Measurements from ENCODE around the gene B4GALNT4. TPM values are rescaled to one million over a fixed set of nuclear protein-coding genes. Genes with fewer than 3 reads are reported as not detected.
"Not testable (repeated sequence)": the region's sequence is repeated elsewhere in the genome, so short reads cannot be mapped to it uniquely, and the experiment has no call there.

B4GALNT4 gene
- total and polyA plus RNA-seq, 7 donors = 1.4 to 9.1 (median 5.5) TPM; not detected in 1

DNA sequence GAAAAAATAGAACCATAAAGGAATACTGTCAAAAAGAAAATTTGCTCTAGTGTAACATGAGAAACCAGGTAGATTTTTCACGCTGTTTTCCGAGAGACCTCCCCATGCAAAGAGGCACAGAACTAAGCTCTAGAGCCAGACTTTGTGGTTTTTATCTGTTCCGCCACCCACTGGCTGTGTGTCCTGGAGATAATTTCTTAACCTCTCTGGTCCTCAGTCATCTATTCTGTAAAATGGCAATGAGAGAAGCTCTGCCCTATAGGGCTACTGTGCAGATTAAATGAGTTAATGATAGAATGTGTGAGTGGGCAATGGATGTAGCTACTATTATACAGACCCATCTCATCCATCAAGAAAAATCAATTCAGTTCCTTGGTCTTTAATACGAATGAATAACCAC lies 54.9 kb downstream of the B4GALNT4 start:
- DNase-seq = no peak
- WGBS, 2 donors = 93 to 94% methylated on average over 4 of the region's 4 CpGs
- H3K4me3 ChIP-seq = no peak overlapping the region
- intact Hi-C loops (cut with DNase I) = no loop called here
- H3K36me3 ChIP-seq = no peaks in the 10 kb centered on the region
- H3K27ac ChIP-seq = no peak overlapping the region
- peaks cover 8 to 38% (median 27%) of the 10 kb centered on the region in 3 donors for H3K27me3 ChIP-seq
- H3K4me1 ChIP-seq = no peaks in the 10 kb centered on the region
- H3K9me3 ChIP-seq = no peaks in the 10 kb centered on the region
- TF ChIP-seq, protein P1, sequence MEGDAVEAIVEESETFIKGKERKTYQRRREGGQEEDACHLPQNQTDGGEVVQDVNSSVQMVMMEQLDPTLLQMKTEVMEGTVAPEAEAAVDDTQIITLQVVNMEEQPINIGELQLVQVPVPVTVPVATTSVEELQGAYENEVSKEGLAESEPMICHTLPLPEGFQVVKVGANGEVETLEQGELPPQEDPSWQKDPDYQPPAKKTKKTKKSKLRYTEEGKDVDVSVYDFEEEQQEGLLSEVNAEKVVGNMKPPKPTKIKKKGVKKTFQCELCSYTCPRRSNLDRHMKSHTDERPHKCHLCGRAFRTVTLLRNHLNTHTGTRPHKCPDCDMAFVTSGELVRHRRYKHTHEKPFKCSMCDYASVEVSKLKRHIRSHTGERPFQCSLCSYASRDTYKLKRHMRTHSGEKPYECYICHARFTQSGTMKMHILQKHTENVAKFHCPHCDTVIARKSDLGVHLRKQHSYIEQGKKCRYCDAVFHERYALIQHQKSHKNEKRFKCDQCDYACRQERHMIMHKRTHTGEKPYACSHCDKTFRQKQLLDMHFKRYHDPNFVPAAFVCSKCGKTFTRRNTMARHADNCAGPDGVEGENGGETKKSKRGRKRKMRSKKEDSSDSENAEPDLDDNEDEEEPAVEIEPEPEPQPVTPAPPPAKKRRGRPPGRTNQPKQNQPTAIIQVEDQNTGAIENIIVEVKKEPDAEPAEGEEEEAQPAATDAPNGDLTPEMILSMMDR (IDR thresholded peaks at IDR 0.05) = no peak
- TF ChIP-seq POLR2AphosphoS5 (IDR thresholded peaks at IDR 0.05) (no peak), POLR2A (IDR thresholded peaks at IDR 0.05) (no peak), EP300 (IDR thresholded peaks at IDR 0.05) (no peak)

DNA sequence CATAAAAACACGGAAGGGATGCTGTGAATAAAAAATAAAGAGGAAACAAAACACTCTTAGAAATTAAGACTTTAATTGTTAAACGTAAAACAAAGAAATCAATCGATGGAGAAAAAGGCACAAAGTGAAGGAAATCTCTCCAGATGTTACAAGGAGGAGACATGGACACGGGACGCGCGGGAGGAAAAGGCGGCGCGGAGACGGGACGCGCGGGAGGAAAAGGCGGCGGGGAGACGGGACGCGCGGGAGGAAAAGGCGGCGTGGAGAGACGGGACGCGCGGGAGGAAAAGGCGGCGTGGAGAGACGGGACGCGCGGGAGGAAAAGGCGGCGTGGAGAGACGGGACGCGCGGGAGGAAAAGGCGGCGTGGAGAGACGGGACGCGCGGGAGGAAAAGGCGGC lies 55.5 kb downstream of the B4GALNT4 start:
- WGBS, 2 donors = 76 to 95% methylated on average over 31 to 36 of the region's 45 CpGs
- H3K36me3 ChIP-seq; H3K4me3 ChIP-seq; H3K4me1 ChIP-seq; DNase-seq; H3K9me3 ChIP-seq; intact Hi-C loops (cut with DNase I); H3K27ac ChIP-seq: not testable (repeated sequence)
- H3K27me3 ChIP-seq = peaks cover 6 to 33% (median 22%) of the 10 kb centered on the region in 3 donors

DNA sequence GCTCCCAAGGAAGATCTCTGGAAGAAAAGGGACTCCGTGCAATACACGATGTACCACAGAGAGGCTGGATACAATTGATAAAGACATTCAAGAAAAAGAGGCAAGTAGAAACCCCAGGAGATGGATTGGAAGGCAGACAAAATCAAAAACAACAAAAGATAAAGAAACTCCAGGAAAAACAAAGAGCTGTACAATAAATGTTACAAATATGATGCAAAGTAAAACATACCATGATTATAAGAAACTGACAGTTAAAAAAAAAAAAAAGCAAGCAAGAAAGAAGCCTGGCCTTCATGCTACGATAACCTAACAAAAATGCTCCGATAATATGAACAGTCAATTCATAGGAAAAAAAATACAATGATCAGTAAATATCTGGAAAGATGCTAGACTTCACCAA lies 56.0 kb downstream of the B4GALNT4 start:
- H3K36me3 ChIP-seq = no peaks in the 10 kb centered on the region
- TF ChIP-seq EP300 (IDR thresholded peaks at IDR 0.05) = no peak
- TF ChIP-seq, protein P1 (IDR thresholded peaks at IDR 0.05) = no peak
- TF ChIP-seq POLR2AphosphoS5 (IDR thresholded peaks at IDR 0.05) = no peak
- TF ChIP-seq POLR2A (IDR thresholded peaks at IDR 0.05) = no peak
- H3K4me3 ChIP-seq = no peak overlapping the region
- H3K9me3 ChIP-seq = no peaks in the 10 kb centered on the region
- intact Hi-C loops (cut with DNase I) = no loop called here
- no peaks in the 10 kb centered on the region for H3K4me1 ChIP-seq
- H3K27ac ChIP-seq = no peak overlapping the region
- DNase-seq = no peak
- 76 to 91% methylated on average over 4 of the region's 4 CpGs for WGBS, 2 donors
- H3K27me3 ChIP-seq = peaks cover under 1 to 27% (median 16%) of the 10 kb centered on the region in 3 donors

DNA sequence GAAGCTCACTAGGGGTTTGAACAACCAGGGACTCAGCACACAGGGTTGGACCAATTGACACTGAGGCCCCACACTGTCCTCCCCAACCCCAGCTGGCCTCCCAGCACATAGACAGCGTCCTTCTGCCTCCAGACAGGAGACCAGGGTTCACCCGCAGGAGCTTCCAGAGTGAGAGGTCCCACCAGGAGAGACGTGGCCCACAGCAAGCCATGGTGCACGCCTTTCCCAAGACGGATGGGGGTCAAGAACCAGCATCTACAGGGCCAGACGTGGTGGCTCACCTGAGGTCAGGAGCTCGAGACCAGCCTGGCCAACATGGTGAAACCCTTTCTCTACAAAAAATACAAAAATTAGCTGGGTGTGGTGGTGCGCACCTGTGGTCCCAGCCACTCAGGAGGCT lies 57.6 kb downstream of the B4GALNT4 start:
- WGBS, 2 donors = 94 to 95% methylated on average over 8 of the region's 8 CpGs
- H3K27ac ChIP-seq = no peak overlapping the region
- TF ChIP-seq POLR2A (IDR thresholded peaks at IDR 0.05) = no peak
- no peaks in the 10 kb centered on the region for H3K9me3 ChIP-seq
- H3K4me3 ChIP-seq = no peak overlapping the region
- no peaks in the 10 kb centered on the region for H3K4me1 ChIP-seq
- H3K27me3 ChIP-seq = peaks cover 0 to 22% (median 13%) of the 10 kb centered on the region in 3 donors
- no peaks in the 10 kb centered on the region for H3K36me3 ChIP-seq
- intact Hi-C loops (cut with DNase I) = no loop called here
- DNase-seq = no peak

- WGBS, 2 donors = 95% methylated on average over 24 of the region's 24 CpGs
- Histone ChIP-seq H3K27ac (no peak overlapping the region), H3K27me3 (peaks cover 0 to 26% (median 22%) of the 10 kb centered on the region in 3 donors), H3K36me3 (no peaks in the 10 kb centered on the region), H3K9me3 (no peaks in the 10 kb centered on the region), H3K4me1 (no peaks in the 10 kb centered on the region), H3K4me3 (no peak overlapping the region)
- intact Hi-C loops (cut with DNase I) = no loop called here
- DNase-seq = no peak
- TF ChIP-seq, protein P1 (IDR thresholded peaks at IDR 0.05) = no peak
- no peak for TF ChIP-seq POLR2A (IDR thresholded peaks at IDR 0.05)
- no peak for TF ChIP-seq EP300 (IDR thresholded peaks at IDR 0.05)
- TF ChIP-seq POLR2AphosphoS5 (IDR thresholded peaks at IDR 0.05) = no peak
Observed at GRCh38 chr11:428295-428694, 59.0 kb downstream of the B4GALNT4 start.

GRCh38 chr11:429391-429790 lies 60.1 kb downstream of the B4GALNT4 start:
- no peak for DNase-seq
- 92 to 93% methylated on average over 27 of the region's 27 CpGs for WGBS, 2 donors
- H3K4me3 ChIP-seq = no peak overlapping the region
- H3K4me1 ChIP-seq = no peaks in the 10 kb centered on the region
- intact Hi-C loops (cut with DNase I) = no loop called here
- no peak overlapping the region for H3K27ac ChIP-seq
- H3K9me3 ChIP-seq = no peaks in the 10 kb centered on the region
- peaks cover 0 to 16% (median 13%) of the 10 kb centered on the region in 3 donors for H3K27me3 ChIP-seq
- TF ChIP-seq, protein P1 (IDR thresholded peaks at IDR 0.05) = no peak
- TF ChIP-seq EP300 (IDR thresholded peaks at IDR 0.05) = no peak
- no peak for TF ChIP-seq POLR2AphosphoS5 (IDR thresholded peaks at IDR 0.05)
- TF ChIP-seq POLR2A (IDR thresholded peaks at IDR 0.05) = no peak
- H3K36me3 ChIP-seq = no peaks in the 10 kb centered on the region
